Spleen (tissue), 11 donors: ENCODE measurements around the gene LMX1A. TPM values are rescaled to one million over a fixed set of nuclear protein-coding genes. Genes with fewer than 3 reads are reported as not detected.

Experiments used
- DNase-seq: peaks from one replicate; pipeline ENCODE4 v3.0.0-alpha.2; 2020
- H3K27ac ChIP-seq, 8 donors: fragments of 200-600 bp; sonication (generic) in 7 of 8; 1 replicate in 4 of 8; 2 replicates in 4 of 8; pipeline versions ENCODE4 v1.5.0 to v1.8.0; 2016 to 2021; ENCODE audit warnings: inconsistent platforms in 4 of 8, mild to moderate bottlenecking in 4 of 8, moderate library complexity in 1 of 8
- H3K27me3 ChIP-seq, 7 donors: fragments of 200-600 bp; sonication (generic) in 6 of 7; replicated peaks in 1 of 7; 1 replicate in 4 of 7; 2 replicates in 3 of 7; pipeline versions ENCODE4 v1.5.0 to v1.8.0; 2016 to 2021; ENCODE audit warnings: inconsistent platforms in 3 of 7, mild to moderate bottlenecking in 1 of 7
- H3K36me3 ChIP-seq, 6 donors: fragments of 200-600 bp; sonication (generic) in 5 of 6; 1 replicate in 4 of 6; 2 replicates in 2 of 6; pipeline versions ENCODE4 v1.5.0 to v1.8.0; 2016 to 2021; ENCODE audit warnings: inconsistent platforms in 2 of 6
- H3K4me1 ChIP-seq, 6 donors: fragments of 200-600 bp; sonication (generic) in 5 of 6; 1 replicate in 3 of 6; 2 replicates in 3 of 6; pipeline versions ENCODE4 v1.5.0 to v1.8.0; 2016 to 2021; ENCODE audit warnings: inconsistent platforms in 3 of 6
- H3K4me3 ChIP-seq, 8 donors: fragments of 200-600 bp; sonication (generic) in 7 of 8; 1 replicate in 4 of 8; 2 replicates in 4 of 8; pipeline versions ENCODE4 v1.5.0 to v1.8.0; 2016 to 2021; ENCODE audit warnings: inconsistent platforms in 4 of 8, mild to moderate bottlenecking in 4 of 8, moderate library complexity in 2 of 8
- H3K9me3 ChIP-seq, 8 donors: fragments of 200-600 bp; sonication (generic) in 7 of 8; 1 replicate in 4 of 8; 2 replicates in 4 of 8; pipeline versions ENCODE4 v1.5.0 to v1.8.0; 2016 to 2021; ENCODE audit warnings: inconsistent platforms in 4 of 8
- CTCF ChIP-seq, 11 experiments: fragments of 200-600 bp in 7 of 11; fragments of 450-650 bp in 4 of 11; sonication (generic) in 4 of 11; IDR thresholded peaks in 8 of 11; conservative IDR thresholded peaks in 3 of 11; 1 replicate in 7 of 11; 2 replicates in 4 of 11; pipeline versions ENCODE4 v1.4.0 to v1.8.0; 2016 to 2021; ENCODE audit warnings: antibody characterized with exemption in 11 of 11, inconsistent platforms in 4 of 11, mild to moderate bottlenecking in 1 of 11
- POLR2A ChIP-seq, 3 donors: fragments of 450-650 bp; IDR thresholded peaks; one replicate each; pipeline ENCODE4 v1.5.1; 2017; ENCODE audit warnings: antibody characterized with exemption in 3 of 3, mild to moderate bottlenecking in 1 of 3
- POLR2AphosphoS5 ChIP-seq, 3 donors: sonication (generic); formaldehyde crosslinking; IDR thresholded peaks; one replicate each; pipeline ENCODE4 v1.5.1; 2017; ENCODE audit warnings: antibody characterized with exemption in 3 of 3
- WGBS, 5 donors: extraction: QIAGEN DNeasy Blood & Tissue Kit in 3 of 5; methylation state at CpG; one replicate each; pipeline versions ENCODE4 v1.1.5 to v1.1.7; 2013 to 2018; 5-methylcytosine and 5-hydroxymethylcytosine counted together
- intact Hi-C: fragments of 100-400 bp; cut with DNase I; formaldehyde crosslinking; loops from one replicate; pipeline ENCODE4 v1.15.0; 2023; ENCODE audit warnings: low total_unique reads
- polyA plus RNA-seq, 3 donors: library from polyadenylated mRNA; stranded (reverse); fragments of 200-250 nt; gene quantifications; one replicate each; pipeline ENCODE4 v1.2.1, GENCODE V29; 2013
- total RNA-seq, 7 donors: library from RNA; depleted of rRNA in 3 of 7; stranded (reverse); fragments of >200 nt in 3 of 7; fragmentation: NEBNext Ultra II Directional in 4 of 7; extraction: Animal tissue kit (Norgen Biotek cat#: 25700) in 4 of 7; gene quantifications; one replicate each; pipeline versions ENCODE4 v1.1.0 to v1.2.1, GENCODE V29; 2016 to 2021
- donor health status: healthy with polysubstance abuse.
- donor health status: DM: no; HTN: no; CAD: no; lungs with moderate emphysema.
- donor health status: DM: no; HTN: no; CAD: no.
- donor health status: Bipolar disorder and iron deficiency.
- donor health status: healthy.
- donor health status: DM: no; HTN: no; CAD: no.
- donor health status: DM: yes; HTN: yes; CAD: no.

Gene LMX1A
- total and polyA plus RNA-seq, 10 donors, result not detected

- no peaks in the 10 kb centered on the region for H3K4me1 ChIP-seq
- no peaks in the 10 kb centered on the region for H3K27me3 ChIP-seq
- no peaks in the 10 kb centered on the region for H3K9me3 ChIP-seq
- TF ChIP-seq CTCF (IDR thresholded peaks at IDR 0.05 in 8 of 11, conservative IDR thresholded peaks at IDR 0.05 in 3 of 11) (no peak), POLR2AphosphoS5 (IDR thresholded peaks at IDR 0.05) (no peak), POLR2A (IDR thresholded peaks at IDR 0.05) (no peak)
- H3K4me3 ChIP-seq, result no peak overlapping the region
- no peaks in the 10 kb centered on the region for H3K36me3 ChIP-seq
- intact Hi-C loops, result no loop called here
- no peak overlapping the region for H3K27ac ChIP-seq
- DNase-seq, result no peak
- 89 to 98% (median 91%) methylated on average over 4 of the region's 4 CpGs for WGBS, 5 donors
These were observed 182.7 kb downstream of the LMX1A start for GRCh38 chr1:165173818-165174217.

GRCh38 chr1:165173409-165173808 lies 183.1 kb downstream of the LMX1A start:
- H3K4me3 ChIP-seq, result no peak overlapping the region
- no peaks in the 10 kb centered on the region for H3K9me3 ChIP-seq
- H3K27me3 ChIP-seq, result no peaks in the 10 kb centered on the region
- intact Hi-C loops, result no loop called here
- no peaks in the 10 kb centered on the region for H3K36me3 ChIP-seq
- H3K4me1 ChIP-seq, result no peaks in the 10 kb centered on the region
- no peak overlapping the region for H3K27ac ChIP-seq
- TF ChIP-seq POLR2AphosphoS5 (IDR thresholded peaks at IDR 0.05), result no peak
- TF ChIP-seq CTCF (IDR thresholded peaks at IDR 0.05 in 8 of 11, conservative IDR thresholded peaks at IDR 0.05 in 3 of 11), result no peak
- no peak for TF ChIP-seq POLR2A (IDR thresholded peaks at IDR 0.05)
- WGBS, 5 donors, result 65 to 80% (median 73%) methylated on average over 2 of the region's 2 CpGs
- DNase-seq, result no peak

- Histone ChIP-seq H3K9me3 (no peaks in the 10 kb centered on the region), H3K4me1 (no peaks in the 10 kb centered on the region), H3K4me3 (no peak overlapping the region), H3K27me3 (no peaks in the 10 kb centered on the region), H3K27ac (no peak overlapping the region), H3K36me3 (no peaks in the 10 kb centered on the region)
- intact Hi-C loops, result no loop called here
- WGBS, 5 donors, result 71 to 86% (median 81%) methylated on average over 2 of the region's 2 CpGs
- TF ChIP-seq POLR2A (IDR thresholded peaks at IDR 0.05), result no peak
- no peak for TF ChIP-seq CTCF (IDR thresholded peaks at IDR 0.05 in 8 of 11, conservative IDR thresholded peaks at IDR 0.05 in 3 of 11)
- TF ChIP-seq POLR2AphosphoS5 (IDR thresholded peaks at IDR 0.05), result no peak
- no peak for DNase-seq
These were observed 183.8 kb downstream of the LMX1A start for GRCh38 chr1:165172666-165173065.

- no peaks in the 10 kb centered on the region for H3K27me3 ChIP-seq
- intact Hi-C loops, result no loop called here
- no peak for DNase-seq
- TF ChIP-seq CTCF (IDR thresholded peaks at IDR 0.05 in 8 of 11, conservative IDR thresholded peaks at IDR 0.05 in 3 of 11) (no peak), POLR2A (IDR thresholded peaks at IDR 0.05) (no peak), POLR2AphosphoS5 (IDR thresholded peaks at IDR 0.05) (no peak)
- H3K4me3 ChIP-seq, result no peak overlapping the region
- no peaks in the 10 kb centered on the region for H3K4me1 ChIP-seq
- H3K27ac ChIP-seq, result no peak overlapping the region
- 65 to 88% (median 77%) methylated on average over 3 of the region's 3 CpGs for WGBS, 5 donors
- no peaks in the 10 kb centered on the region for H3K9me3 ChIP-seq
- no peaks in the 10 kb centered on the region for H3K36me3 ChIP-seq
These were observed 186.8 kb downstream of the LMX1A start for GRCh38 chr1:165169729-165170128.
